AG04450 (cell line): ENCODE measurements around the gene HIPK1. TPM values are rescaled to one million over a fixed set of nuclear protein-coding genes. Genes with fewer than 3 reads are reported as not detected.

Experiments
- CTCF ChIA-PET: fragments of 300-600, 350-600 bp; formaldehyde crosslinking; extraction: SDS; loops from one replicate; lab custom pipeline; 2022; ENCODE audit warnings: antibody characterized with exemption, inconsistent platforms; lab: Charles Lee
- POLR2A ChIA-PET: fragments of 350-600 bp; formaldehyde crosslinking; extraction: SDS; loops from one replicate; lab custom pipeline; 2021; ENCODE audit warnings: antibody characterized with exemption, inconsistent platforms; lab: Yijun Ruan, JAX
- DNase-seq: peaks from one replicate; pipeline ENCODE4 v3.0.0-alpha.2; 2011; ENCODE audit warnings: low read depth, low spot score
- H3K27ac ChIP-seq: one replicate; pipeline ENCODE4 v1.5.1; 2012; ENCODE audit warnings: low read depth, low read length, control low read depth
- H3K27me3 ChIP-seq: one replicate; pipeline ENCODE4 v1.6.0; 2012; ENCODE audit warnings: low read length; ENCODE audit not compliant: control insufficient read depth, insufficient read depth
- H3K4me3 ChIP-seq: 2 replicates; pipeline ENCODE4 v1.5.1; 2011; ENCODE audit warnings: mild to moderate bottlenecking, low read depth, low read length, control low read depth
- H3K9me3 ChIP-seq: 2 replicates; pipeline ENCODE4 v1.5.1; 2012; ENCODE audit warnings: low read length; ENCODE audit not compliant: control insufficient read depth, insufficient read depth
- CTCF ChIP-seq: IDR thresholded peaks from 2 replicates; pipeline ENCODE4 v1.5.1; 2011; ENCODE audit warnings: low read depth, low read length, control low read depth, inconsistent platforms
- polyA plus RNA-seq: library from polyadenylated mRNA; depleted of rRNA; stranded (reverse); fragments of >200 nt; gene quantifications from 2 replicates; pipeline ENCODE4 v1.2.3, GENCODE V29; 2011

HIPK1 gene
- polyA plus RNA-seq, 1 experiment = 28.4 TPM

DNA sequence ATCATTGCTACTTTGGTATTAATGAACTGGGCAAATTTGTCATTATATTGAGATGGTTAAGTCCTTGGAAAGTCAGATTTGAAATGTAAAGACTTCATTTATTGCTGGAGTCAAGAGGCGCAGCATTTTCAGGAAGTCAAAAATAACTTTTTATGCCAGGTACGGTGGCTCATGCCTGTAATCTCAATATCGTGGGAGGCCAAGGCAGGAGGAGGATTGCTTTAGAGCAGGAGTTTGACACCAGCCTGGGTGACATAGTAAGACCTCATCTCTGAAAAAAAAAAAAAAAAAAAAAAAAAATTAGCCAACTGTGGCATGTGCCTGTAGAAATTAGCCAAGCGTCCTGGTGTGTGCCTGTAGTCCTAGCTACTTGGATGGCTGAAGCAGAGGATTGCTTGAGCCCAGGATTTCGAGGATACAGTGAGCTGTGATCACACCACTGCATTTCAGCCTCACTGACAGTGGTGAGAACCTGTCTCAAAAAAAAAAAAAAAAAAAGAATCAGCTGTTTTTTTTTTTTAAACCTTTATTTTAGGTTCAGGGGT lies 5.5 kb downstream of the HIPK1 start:
- TF ChIP-seq CTCF = no peak
- Histone ChIP-seq H3K27ac (no peak overlapping the region), H3K4me3 (no peak overlapping the region), H3K27me3 (no peaks in the 10 kb centered on the region), H3K9me3 (no peaks in the 10 kb centered on the region; the same call in 1 of the 2 replicates)
- DNase-seq = no peak
- ChIA-PET POLR2A (no interaction called here), CTCF (interaction anchor here (0.6 to 1.4 kb wide), 5 partner anchors 19 to 862 kb away, joined by 3 to 4 read pairs (median 3); partner anchors contain the start of genes DCLRE1B and LRIG2)

GRCh38 chr1:113935176-113935575 lies 6.1 kb downstream of the HIPK1 start:
- POLR2A ChIA-PET = no interaction called here

DNA sequence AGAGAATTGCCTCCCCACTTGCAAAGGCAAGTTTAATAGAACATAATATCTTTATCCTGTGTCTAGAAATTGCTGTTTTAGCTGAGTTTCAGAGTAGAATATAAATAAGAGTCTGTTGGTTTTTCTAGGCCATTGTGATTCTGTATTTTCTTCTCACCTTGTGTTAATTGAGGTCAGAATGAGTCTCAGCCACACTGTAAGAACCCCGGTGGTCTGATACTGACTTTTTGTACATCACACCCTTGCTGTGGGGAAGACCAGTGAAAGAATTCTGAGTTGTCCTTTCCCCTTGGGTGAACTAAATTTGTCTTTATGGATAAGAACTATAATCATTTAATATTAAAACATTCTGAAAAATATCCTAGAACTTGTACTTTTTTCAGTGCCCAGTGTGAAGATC lies 6.8 kb downstream of the HIPK1 start:
- DNase-seq = no peak
- ChIA-PET POLR2A (no interaction called here), CTCF (interaction anchor here (1.1 kb wide), 1 partner anchor 18 kb away, joined by 3 read pairs; no protein-coding TSS in a partner anchor)
- Histone ChIP-seq H3K4me3 (no peak overlapping the region), H3K27ac (no peak overlapping the region), H3K27me3 (no peaks in the 10 kb centered on the region), H3K9me3 (no peaks in the 10 kb centered on the region)
- no peak for TF ChIP-seq CTCF

More at GRCh38 chr1:113935176-113935575, 6.1 kb downstream of the HIPK1 start:
- Histone ChIP-seq H3K4me3 (no peak overlapping the region), H3K9me3 (no peaks in the 10 kb centered on the region), H3K27ac (no peak overlapping the region), H3K27me3 (no peaks in the 10 kb centered on the region)
- CTCF ChIA-PET = interaction anchor here (0.6 to 1.1 kb wide), 2 partner anchors 19 to 348 kb away, joined by 3 read pairs; no protein-coding TSS in a partner anchor
- TF ChIP-seq CTCF = no peak
- DNase-seq = no peak

DNA sequence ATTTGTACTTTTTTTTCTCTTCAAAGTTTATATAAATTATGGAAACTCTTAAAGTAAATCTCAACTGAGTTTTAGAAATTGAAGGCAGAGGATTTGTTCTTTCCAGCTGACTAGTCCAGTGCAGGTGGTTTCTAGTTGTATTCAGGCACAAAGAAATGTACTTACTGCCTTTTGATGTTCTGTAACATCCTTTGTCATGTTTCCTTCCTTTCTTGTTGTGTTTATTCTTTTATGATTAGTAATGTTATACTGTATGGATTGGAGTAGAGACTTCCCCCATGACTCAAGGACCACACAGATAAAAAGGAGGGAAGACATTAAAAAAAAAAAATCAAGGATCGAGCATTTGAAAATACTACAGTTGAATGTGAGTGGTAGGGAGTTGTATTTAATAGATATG lies 8.0 kb downstream of the HIPK1 start:
- ChIA-PET CTCF (interaction anchor here (0.6 kb wide), 1 partner anchor 40 kb away, joined by 3 read pairs; no protein-coding TSS in a partner anchor), POLR2A (interaction anchor here (0.7 kb wide), 1 partner anchor 1705 kb away, joined by 3 read pairs; no protein-coding TSS in a partner anchor)
- H3K27ac ChIP-seq = no peak overlapping the region
- no peaks in the 10 kb centered on the region for H3K27me3 ChIP-seq
- no peak overlapping the region for H3K4me3 ChIP-seq
- DNase-seq = no peak
- no peak for TF ChIP-seq CTCF
- H3K9me3 ChIP-seq = no peaks in the 10 kb centered on the region

- ChIA-PET POLR2A (no interaction called here), CTCF (interaction anchor here (2.5 kb wide), 1 partner anchor 11 kb away, joined by 6 read pairs; no protein-coding TSS in a partner anchor)
Observed at GRCh38 chr1:113938192-113938591, 9.1 kb downstream of the HIPK1 start.

More at GRCh38 chr1:113938192-113938591, 9.1 kb downstream of the HIPK1 start:
- Histone ChIP-seq H3K4me3 (no peak overlapping the region), H3K27me3 (no peaks in the 10 kb centered on the region), H3K9me3 (no peaks in the 10 kb centered on the region), H3K27ac (no peak overlapping the region)
- TF ChIP-seq CTCF = no peak
- no peak for DNase-seq
